Muscle layer of colon (tissue), 2 donors: Measurements from ENCODE around the gene CNTLN.

Experiments used
- H3K27ac ChIP-seq: one replicate; pipeline ENCODE4 v1.7.0; 2013; ENCODE audit warnings: low read depth, mild to moderate bottlenecking, low read length, moderate library complexity
- H3K27me3 ChIP-seq, 2 donors: one replicate each; pipeline ENCODE4 v1.7.0; 2013; ENCODE audit warnings: low read length in 2 of 2, mild to moderate bottlenecking in 2 of 2; ENCODE audit not compliant: insufficient read depth in 2 of 2, control insufficient read depth in 1 of 2
- H3K36me3 ChIP-seq: one replicate; pipeline ENCODE4 v1.7.0; 2013; ENCODE audit warnings: mild to moderate bottlenecking, low read length; ENCODE audit not compliant: insufficient read depth
- H3K4me1 ChIP-seq: one replicate; pipeline ENCODE4 v1.7.0; 2013; ENCODE audit warnings: mild to moderate bottlenecking, low read length; ENCODE audit not compliant: insufficient read depth
- H3K4me3 ChIP-seq, 2 donors: one replicate each; pipeline ENCODE4 v1.7.0; 2013; ENCODE audit warnings: low read length in 2 of 2, low read depth in 1 of 2, mild to moderate bottlenecking in 1 of 2, moderate library complexity in 1 of 2
- H3K9ac ChIP-seq: one replicate; pipeline ENCODE4 v1.7.0; 2013; ENCODE audit warnings: low read length
- H3K9me3 ChIP-seq: one replicate; pipeline ENCODE4 v1.7.0; 2013; ENCODE audit warnings: mild to moderate bottlenecking, low read length
- donor health status: abdominal sarcoma.
- donor health status: Adenocarcinoma of cecum.

The CNTLN gene

GRCh38 chr9:17204611-17205152, 69.8 kb downstream of the CNTLN start:
- Histone ChIP-seq H3K27ac (no peak overlapping the region), H3K36me3 (no peaks in the 10 kb centered on the region), H3K4me1 (no peaks in the 10 kb centered on the region), H3K27me3 (no peaks in the 10 kb centered on the region), H3K9me3 (no peaks in the 10 kb centered on the region), H3K4me3 (no peak overlapping the region), H3K9ac (no peak overlapping the region)

GRCh38 chr9:17216011-17216410, 81.2 kb downstream of the CNTLN start:
- Histone ChIP-seq H3K36me3 (no peaks in the 10 kb centered on the region), H3K9me3 (no peaks in the 10 kb centered on the region), H3K9ac (no peak overlapping the region), H3K27me3 (no peaks in the 10 kb centered on the region), H3K4me1 (no peaks in the 10 kb centered on the region), H3K27ac (no peak overlapping the region), H3K4me3 (no peak overlapping the region)

DNA sequence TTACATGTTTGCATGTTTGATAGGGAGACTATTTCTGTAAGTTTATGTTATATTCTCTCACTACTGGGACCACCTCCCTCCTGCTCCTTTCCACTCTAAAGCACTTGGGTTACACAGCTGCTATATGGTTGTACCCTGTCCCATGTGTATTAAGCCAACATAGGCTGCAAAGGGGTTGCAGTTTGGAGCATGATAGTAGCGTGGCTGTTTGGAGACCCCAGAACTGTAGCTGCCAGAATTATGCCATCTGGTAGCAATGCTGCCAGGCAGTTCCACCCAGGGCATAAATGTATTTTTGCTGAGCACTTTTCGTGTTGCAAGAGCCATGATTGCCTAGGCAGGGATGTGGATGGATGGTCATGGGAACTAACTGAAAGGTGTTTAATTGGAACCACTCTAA, 81.8 kb downstream of the CNTLN start:
- no peaks in the 10 kb centered on the region for H3K36me3 ChIP-seq
- H3K4me3 ChIP-seq, result no peak overlapping the region
- H3K9ac ChIP-seq, result no peak overlapping the region
- H3K27me3 ChIP-seq, result no peaks in the 10 kb centered on the region
- H3K27ac ChIP-seq, result no peak overlapping the region
- no peaks in the 10 kb centered on the region for H3K4me1 ChIP-seq
- H3K9me3 ChIP-seq, result no peaks in the 10 kb centered on the region

DNA sequence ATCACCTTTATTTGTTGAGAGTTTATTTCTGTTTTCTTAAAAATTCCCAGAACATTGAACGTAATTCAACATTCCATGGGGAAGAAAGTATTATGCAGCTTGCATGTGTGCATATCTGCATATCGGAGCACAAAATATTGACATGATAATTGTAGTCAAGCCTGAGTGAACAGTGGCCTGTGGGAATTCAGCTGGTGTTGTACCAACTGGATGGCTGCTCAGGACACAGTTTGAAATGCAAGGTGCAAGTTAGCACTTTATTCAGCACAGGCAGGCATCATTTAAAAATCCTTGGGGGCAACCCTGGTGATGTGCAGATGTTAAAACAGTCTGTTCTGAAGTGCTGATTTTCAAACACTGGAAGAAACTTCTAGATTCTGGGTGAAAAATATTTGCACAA, 82.4 kb downstream of the CNTLN start:
- H3K27ac ChIP-seq, result no peak overlapping the region
- no peaks in the 10 kb centered on the region for H3K36me3 ChIP-seq
- no peaks in the 10 kb centered on the region for H3K9me3 ChIP-seq
- no peak overlapping the region for H3K9ac ChIP-seq
- H3K27me3 ChIP-seq, result no peaks in the 10 kb centered on the region
- no peaks in the 10 kb centered on the region for H3K4me1 ChIP-seq
- no peak overlapping the region for H3K4me3 ChIP-seq

- Histone ChIP-seq H3K36me3 (no peaks in the 10 kb centered on the region), H3K9me3 (no peaks in the 10 kb centered on the region), H3K4me1 (no peaks in the 10 kb centered on the region), H3K27me3 (no peaks in the 10 kb centered on the region), H3K9ac (no peak overlapping the region), H3K27ac (no peak overlapping the region), H3K4me3 (no peak overlapping the region)
Observed at GRCh38 chr9:17219261-17219660, 84.4 kb downstream of the CNTLN start.

- Histone ChIP-seq H3K36me3 (no peaks in the 10 kb centered on the region), H3K9me3 (no peaks in the 10 kb centered on the region), H3K4me3 (no peak overlapping the region), H3K27ac (no peak overlapping the region), H3K27me3 (no peaks in the 10 kb centered on the region), H3K9ac (no peak overlapping the region), H3K4me1 (no peaks in the 10 kb centered on the region)
Observed at GRCh38 chr9:17222932-17223331, 88.1 kb downstream of the CNTLN start.

DNA sequence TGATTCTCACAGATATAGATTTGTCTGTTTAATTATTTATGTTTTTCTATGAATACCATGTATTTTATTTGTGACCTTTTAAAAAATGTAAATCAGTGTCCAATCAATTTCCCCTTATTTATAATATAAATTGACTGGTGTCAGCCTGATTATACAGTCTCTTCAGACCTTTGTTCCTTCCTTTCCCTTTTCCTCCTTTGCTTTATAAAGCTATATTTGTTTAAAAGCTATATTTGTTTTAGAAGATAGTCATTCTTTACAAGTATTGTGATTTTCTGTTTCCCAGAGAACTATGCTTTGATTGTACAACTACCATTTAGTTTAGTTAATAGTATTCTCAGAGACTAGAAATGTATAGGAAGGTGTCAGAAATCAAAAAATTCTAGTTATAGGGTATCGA, 90.6 kb downstream of the CNTLN start:
- Histone ChIP-seq H3K9ac (no peak overlapping the region), H3K27ac (no peak overlapping the region), H3K36me3 (no peaks in the 10 kb centered on the region), H3K9me3 (no peaks in the 10 kb centered on the region), H3K4me1 (no peaks in the 10 kb centered on the region), H3K4me3 (no peak overlapping the region), H3K27me3 (no peaks in the 10 kb centered on the region)

- Histone ChIP-seq H3K27ac (no peak overlapping the region), H3K27me3 (no peaks in the 10 kb centered on the region), H3K9ac (no peak overlapping the region), H3K36me3 (no peaks in the 10 kb centered on the region), H3K9me3 (no peaks in the 10 kb centered on the region), H3K4me1 (no peaks in the 10 kb centered on the region), H3K4me3 (no peak overlapping the region)
Observed at GRCh38 chr9:17229945-17230560, 95.2 kb downstream of the CNTLN start.

- Histone ChIP-seq H3K27me3 (no peaks in the 10 kb centered on the region), H3K9ac (no peak overlapping the region), H3K27ac (no peak overlapping the region), H3K4me1 (no peaks in the 10 kb centered on the region), H3K4me3 (no peak overlapping the region), H3K36me3 (no peaks in the 10 kb centered on the region), H3K9me3 (no peaks in the 10 kb centered on the region)
Observed at GRCh38 chr9:17230646-17231045, 95.8 kb downstream of the CNTLN start.

DNA sequence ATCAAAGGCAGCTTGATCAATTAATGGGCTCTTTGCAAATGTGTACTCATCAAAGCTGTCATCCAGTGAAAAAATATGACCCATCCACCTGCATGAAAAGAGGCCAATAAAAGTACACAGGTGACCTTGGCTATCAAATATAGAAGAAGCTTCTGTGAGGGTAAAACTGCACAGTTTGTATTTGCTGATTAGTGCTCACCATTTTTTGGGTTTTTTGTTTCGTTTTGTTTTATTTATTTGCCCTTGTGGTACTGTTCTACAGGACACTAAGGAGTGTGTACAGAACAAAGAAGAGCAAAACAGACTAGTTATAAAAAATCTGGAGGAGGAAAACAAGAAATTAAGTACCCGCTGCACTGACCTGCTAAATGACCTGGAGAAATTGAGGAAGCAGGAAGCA, 101.3 kb downstream of the CNTLN start:
- Histone ChIP-seq H3K9me3 (no peaks in the 10 kb centered on the region), H3K27me3 (no peaks in the 10 kb centered on the region), H3K36me3 (no peaks in the 10 kb centered on the region), H3K4me1 (no peaks in the 10 kb centered on the region), H3K27ac (no peak overlapping the region), H3K9ac (no peak overlapping the region), H3K4me3 (no peak overlapping the region)

DNA sequence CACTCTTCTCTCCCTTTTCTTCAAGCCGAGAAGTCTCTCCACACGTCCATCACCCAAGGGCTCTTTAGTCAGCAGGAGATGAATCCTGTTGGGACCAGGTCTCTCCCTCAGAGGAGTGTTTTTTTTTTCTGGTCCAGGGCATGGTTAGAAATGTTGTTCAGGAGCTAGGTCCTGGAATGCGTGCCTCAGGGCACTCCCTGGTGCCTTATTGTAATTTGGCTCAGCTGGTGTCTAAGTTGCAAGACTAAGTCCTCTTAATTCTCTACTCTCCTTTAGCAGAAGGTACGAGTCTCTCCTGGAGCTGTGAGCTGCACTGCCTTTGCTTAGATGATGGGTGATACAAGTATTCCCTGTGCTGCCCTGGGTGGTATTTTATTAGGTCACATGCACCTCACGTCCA, 111.9 kb downstream of the CNTLN start:
- peaks cover 10% of the 10 kb centered on the region for H3K9me3 ChIP-seq

GRCh38 chr9:17251100-17251499, 116.3 kb downstream of the CNTLN start:
- Histone ChIP-seq H3K36me3 (no peaks in the 10 kb centered on the region), H3K4me3 (no peak overlapping the region), H3K4me1 (no peaks in the 10 kb centered on the region), H3K9ac (no peak overlapping the region), H3K27ac (no peak overlapping the region), H3K9me3 (peaks cover 12% of the 10 kb centered on the region), H3K27me3 (no peaks in the 10 kb centered on the region)

More for the DNA sequence above, 111.9 kb downstream of the CNTLN start:
- H3K4me3 ChIP-seq, result no peak overlapping the region
- no peak overlapping the region for H3K27ac ChIP-seq
- H3K4me1 ChIP-seq, result no peaks in the 10 kb centered on the region
- no peaks in the 10 kb centered on the region for H3K27me3 ChIP-seq
- no peak overlapping the region for H3K9ac ChIP-seq
- no peaks in the 10 kb centered on the region for H3K36me3 ChIP-seq
